Activated CD4-positive, alpha-beta T cell treated with anti-CD3 and anti-CD28 coated beads, Interleukin-2, amount 50 U/mL, for 48 hours (primary cell): ENCODE data around the gene IGSF11.
A peak's percentile ranks its signal among the peaks of the same experiment; 100 is the strongest.
"Not testable (repeated sequence)": the region's sequence is repeated elsewhere in the genome, so short reads cannot be mapped to it uniquely, and the experiment has no call there.

Experiments
- DNase-seq, 2 experiments: peaks; one replicate each; pipeline ENCODE4 v3.0.0-alpha.2; 2020

IGSF11 gene, protein sequence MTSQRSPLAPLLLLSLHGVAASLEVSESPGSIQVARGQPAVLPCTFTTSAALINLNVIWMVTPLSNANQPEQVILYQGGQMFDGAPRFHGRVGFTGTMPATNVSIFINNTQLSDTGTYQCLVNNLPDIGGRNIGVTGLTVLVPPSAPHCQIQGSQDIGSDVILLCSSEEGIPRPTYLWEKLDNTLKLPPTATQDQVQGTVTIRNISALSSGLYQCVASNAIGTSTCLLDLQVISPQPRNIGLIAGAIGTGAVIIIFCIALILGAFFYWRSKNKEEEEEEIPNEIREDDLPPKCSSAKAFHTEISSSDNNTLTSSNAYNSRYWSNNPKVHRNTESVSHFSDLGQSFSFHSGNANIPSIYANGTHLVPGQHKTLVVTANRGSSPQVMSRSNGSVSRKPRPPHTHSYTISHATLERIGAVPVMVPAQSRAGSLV

DNA sequence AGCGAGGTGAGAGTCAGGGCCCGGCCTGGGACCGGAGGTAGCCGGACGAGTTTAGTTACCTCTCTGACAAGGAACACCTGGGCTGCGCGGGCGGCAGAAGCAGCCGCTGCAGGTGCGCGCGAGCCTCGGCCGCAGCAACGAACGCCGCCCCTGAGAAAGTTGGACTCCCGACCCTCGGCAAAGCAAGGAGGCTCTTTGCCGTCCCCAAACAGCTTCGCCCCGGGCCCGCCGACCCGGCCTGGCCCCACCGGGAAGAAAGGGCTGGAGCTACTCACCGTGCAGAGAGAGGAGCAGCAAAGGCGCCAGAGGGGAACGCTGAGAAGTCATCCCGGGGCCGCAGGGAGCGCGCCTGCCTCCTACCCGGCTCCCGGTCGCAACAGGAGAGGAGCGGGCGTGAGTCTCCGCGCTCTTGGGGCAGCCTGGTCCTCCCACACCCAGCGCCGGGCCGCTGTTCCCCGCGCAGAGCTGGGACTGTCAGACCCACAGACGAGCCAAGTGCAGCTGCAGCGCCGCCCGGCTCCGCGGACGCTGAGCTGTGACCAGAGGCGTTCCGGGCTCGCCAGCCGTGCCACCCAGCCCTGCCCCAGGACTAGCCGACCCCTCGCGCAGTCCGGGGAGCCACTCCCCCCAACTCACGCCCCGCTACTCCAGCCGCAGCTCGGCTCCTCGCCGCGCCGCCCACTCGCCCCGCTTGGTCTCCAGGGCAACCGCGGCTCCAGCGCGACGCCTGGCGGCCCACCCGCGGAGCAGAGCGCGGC, at the start of gene IGSF11:
Gene IGSF11, minus strand, starts transcription at position 591 of the 758 bp plus-strand sequence. Its CDS starts 264 bp downstream, at position 327.
- peak; percentile 66 to 71 for DNase-seq

- no peak for DNase-seq
Measured at GRCh38 chr3:119080364-119080763, 45.7 kb upstream of the IGSF11 start.

GRCh38 chr3:119073258-119074001, 38.8 kb upstream of the IGSF11 start:
- DNase-seq: no peak

GRCh38 chr3:119072451-119072850, 37.8 kb upstream of the IGSF11 start:
- not testable (repeated sequence) for DNase-seq

- no peak for DNase-seq
Measured at GRCh38 chr3:119069725-119070124, 35.1 kb upstream of the IGSF11 start.

- DNase-seq: no peak
Measured at GRCh38 chr3:119063471-119063870, 28.8 kb upstream of the IGSF11 start.

DNA sequence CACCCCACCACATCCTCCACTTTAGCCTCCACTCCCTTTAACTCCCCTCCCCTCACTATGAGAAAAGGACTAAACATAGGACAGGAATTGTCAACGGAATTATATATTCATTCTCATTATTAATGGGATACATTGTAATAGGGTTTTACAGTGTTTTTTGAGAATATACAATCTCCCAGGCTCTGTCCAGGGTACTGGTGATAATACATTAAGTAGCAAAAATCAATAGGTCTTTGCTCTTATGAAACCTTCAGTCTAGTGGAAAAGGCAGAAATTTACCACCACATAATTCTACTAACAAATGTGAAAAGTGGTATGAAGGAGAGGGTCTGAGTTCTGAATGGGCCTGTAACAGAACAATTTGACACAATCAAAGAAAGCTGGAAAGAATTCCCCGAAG, 28.2 kb upstream of the IGSF11 start:
- no peak for DNase-seq

DNA sequence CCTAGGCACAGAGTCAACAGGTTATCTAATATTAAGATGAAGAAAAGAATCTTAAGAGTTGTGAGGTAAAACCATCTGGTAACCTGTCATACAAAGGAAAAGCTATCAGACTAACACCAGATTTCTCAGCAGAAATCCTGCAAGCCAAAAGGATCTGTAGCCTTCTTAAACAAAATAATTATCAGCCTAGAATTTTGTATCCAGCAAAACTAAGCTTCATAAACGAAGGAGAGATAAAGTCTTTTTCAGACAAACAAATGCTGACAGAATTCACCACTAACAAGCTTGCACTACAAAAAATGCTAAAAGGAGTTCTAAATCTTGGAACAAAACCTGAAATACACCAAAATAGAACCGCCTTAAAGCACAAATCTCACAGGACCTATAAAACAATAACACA, 9.9 kb upstream of the IGSF11 start:
- DNase-seq: no peak

GRCh38 chr3:119042162-119042561, 7.5 kb upstream of the IGSF11 start:
- no peak for DNase-seq

DNA sequence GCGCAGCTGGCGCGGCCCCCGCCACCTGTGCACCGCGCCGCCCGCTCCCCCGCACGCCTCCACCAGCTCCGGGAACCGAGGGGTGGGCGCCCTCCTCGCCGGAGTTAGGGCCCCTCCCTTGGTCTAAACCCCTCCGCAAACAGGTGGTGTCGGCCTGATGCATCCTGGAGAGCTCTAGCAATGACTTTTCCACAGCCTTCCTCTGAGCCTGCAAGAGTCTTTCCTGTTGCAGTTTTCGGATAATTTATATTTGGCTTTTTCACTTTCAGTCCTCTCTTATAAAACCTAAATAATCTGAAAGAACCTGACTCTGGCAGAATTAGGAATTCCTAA, 334 bp upstream of the IGSF11 start:
- no peak for DNase-seq

- DNase-seq: no peak
Measured at GRCh38 chr3:119033393-119034255, 1.0 kb downstream of the IGSF11 start.

GRCh38 chr3:119025171-119025795, 9.4 kb downstream of the IGSF11 start:
- DNase-seq: no peak

DNA sequence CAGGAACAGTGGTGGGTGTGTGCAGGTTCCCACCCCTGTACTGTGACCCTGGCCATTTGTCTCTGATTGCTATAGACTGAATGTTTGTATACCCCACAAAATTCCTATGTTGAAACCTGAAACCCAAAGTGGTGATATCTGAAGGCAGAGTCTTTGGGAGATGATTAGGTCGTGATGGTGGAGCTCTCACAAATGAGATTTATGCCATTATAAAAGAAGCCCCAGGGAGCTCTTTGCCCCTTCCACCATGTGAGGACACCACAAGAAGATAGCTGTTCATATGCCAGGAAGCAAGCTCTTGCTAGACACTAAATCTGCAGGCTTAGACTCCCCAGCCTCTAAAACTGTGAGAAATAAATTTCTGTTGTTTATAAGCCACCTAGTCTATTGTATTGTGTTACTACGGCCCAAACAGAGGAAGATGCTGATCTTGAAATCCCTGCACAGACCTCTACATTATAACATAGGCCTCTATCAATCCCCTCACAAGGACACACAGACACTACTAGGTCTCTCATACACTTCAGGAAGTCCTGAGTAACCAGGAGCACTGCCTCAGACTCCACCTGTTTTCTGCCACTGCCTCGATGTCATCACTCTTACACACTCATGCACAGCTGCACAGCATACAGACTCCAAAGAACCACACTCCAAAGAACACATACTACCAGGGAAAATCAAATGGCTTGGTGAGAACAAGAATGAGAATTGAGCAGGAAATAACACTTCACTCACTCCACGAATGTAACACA, 14.7 kb downstream of the IGSF11 start:
- no peak for DNase-seq

- no peak for DNase-seq
Measured at GRCh38 chr3:119018690-119019463, 15.8 kb downstream of the IGSF11 start.

DNA sequence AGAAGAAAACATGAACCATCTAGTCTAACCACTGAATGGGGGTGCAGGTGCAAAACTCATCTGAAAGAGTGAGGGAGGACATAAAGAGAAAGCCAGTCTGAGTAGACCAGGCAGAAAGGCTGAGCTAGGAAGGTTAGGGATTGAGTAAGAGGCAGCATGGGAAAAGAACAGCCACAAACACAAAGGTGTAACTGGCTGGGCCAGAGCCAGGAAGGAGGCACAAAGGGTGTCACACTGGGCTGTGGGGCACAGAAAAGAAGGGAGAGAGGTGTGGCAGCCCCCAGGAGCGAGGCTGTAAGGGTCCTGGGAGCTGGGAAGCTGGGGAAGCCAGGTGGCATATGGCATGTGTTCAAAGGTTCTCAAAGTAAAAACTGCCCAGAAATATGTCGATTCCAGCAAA, 18.7 kb downstream of the IGSF11 start:
- DNase-seq: no peak

DNA sequence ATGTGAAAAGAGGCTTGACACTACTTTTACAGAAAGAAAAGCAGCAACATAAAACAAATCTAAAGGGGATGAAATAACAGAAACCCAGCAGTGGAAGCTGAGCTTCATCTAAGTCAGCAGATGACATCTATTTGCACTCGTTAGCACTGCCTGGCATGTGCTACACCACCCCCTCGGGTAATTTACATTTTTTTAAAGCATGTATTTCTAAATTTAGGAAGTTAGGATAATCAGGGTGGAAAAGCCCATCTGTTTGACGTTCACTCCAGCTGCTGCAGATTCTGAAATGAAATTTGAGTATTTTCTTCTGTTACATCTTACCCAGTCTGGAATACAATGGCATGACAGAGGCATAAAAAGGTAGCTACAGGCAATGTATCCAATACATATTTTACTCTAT, 20.7 kb downstream of the IGSF11 start:
- DNase-seq: no peak

DNA sequence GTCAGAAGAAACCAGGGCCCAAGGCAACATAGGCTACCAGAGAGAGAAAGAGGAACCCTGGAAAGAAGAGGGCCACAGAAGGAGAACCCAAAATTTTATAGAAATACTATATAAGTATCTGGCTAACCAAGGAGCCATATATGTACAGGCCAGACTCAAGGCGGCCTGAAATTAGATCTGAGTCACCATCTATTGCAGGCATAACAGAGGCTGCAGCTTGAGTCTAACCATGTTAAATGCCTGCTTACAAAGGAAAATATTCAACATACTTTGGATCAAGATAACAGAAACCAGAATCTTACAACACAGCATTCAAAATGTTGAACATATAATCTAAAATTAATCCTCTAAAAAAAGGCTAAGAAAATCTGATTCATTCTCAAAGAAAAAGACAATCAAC, 23.1 kb downstream of the IGSF11 start:
- no peak for DNase-seq

- no peak for DNase-seq
Measured at GRCh38 chr3:118997190-118997589, 37.5 kb downstream of the IGSF11 start.

- DNase-seq: no peak
Measured at GRCh38 chr3:118991775-118992174, 42.9 kb downstream of the IGSF11 start.

GRCh38 chr3:118990823-118991560, 43.7 kb downstream of the IGSF11 start:
- DNase-seq: no peak
